SK-N-MC (cell line): ENCODE data around the gene SPDYE3.

ENCODE experiments used
- EZH2 ChIP-seq: fragments of 200-600 bp; sonication (generic); IDR thresholded peaks from one replicate; pipeline ENCODE4 v1.6.1; 2017; ENCODE audit warnings: antibody characterized with exemption
- POLR2AphosphoS5 ChIP-seq: IDR thresholded peaks from 2 replicates; pipeline ENCODE4 v1.6.1; 2012; ENCODE audit warnings: mild to moderate bottlenecking, low read depth, low read length, borderline replicate concordance

GRCh38 chr7:100348805-100349204, 41.3 kb downstream of the SPDYE3 start:
- TF ChIP-seq POLR2AphosphoS5 (no peak), EZH2 (no peak)
